Keratinocyte (primary cell): Measurements from ENCODE around the gene NRG3. TPM values are rescaled to one million over a fixed set of nuclear protein-coding genes. Genes with fewer than 3 reads are reported as not detected.

Experiments
- DNase-seq: peaks from one replicate; pipeline ENCODE4 v3.0.0-alpha.2; 2011; ENCODE audit warnings: low read depth, missing footprints, low spot score
- FAIRE-seq: peaks from 2 replicates; lab custom pipeline; 2011; peaks lifted over from hg19 to GRCh38; lab: Jason Lieb, UNC
- H2AFZ ChIP-seq: 2 replicates; pipeline ENCODE4 v1.6.0; 2012; ENCODE audit warnings: low read length, control low read depth, inconsistent platforms; ENCODE audit not compliant: control insufficient read depth
- H3K27ac ChIP-seq: 2 replicates; pipeline ENCODE4 v1.5.1; 2011; ENCODE audit warnings: low read length; ENCODE audit not compliant: control insufficient read depth, insufficient read depth
- H3K27me3 ChIP-seq: 3 replicates; pipeline ENCODE4 v1.6.0; 2011; ENCODE audit warnings: low read length; ENCODE audit not compliant: control insufficient read depth, insufficient read depth; ENCODE audit errors: extremely low read depth
- H3K36me3 ChIP-seq, 2 experiments: 2 replicates in 1 of 2; 3 replicates in 1 of 2; pipeline ENCODE4 v1.5.1; 2011; ENCODE audit warnings: low read length in 2 of 2, mild to moderate bottlenecking in 1 of 2; ENCODE audit not compliant: control insufficient read depth in 2 of 2, insufficient read depth in 2 of 2; ENCODE audit errors: extremely low read depth in 1 of 2
- H3K4me1 ChIP-seq: 3 replicates; pipeline ENCODE4 v1.5.1; 2011; ENCODE audit warnings: low read length; ENCODE audit not compliant: control insufficient read depth, insufficient read depth; ENCODE audit errors: extremely low read depth
- H3K4me2 ChIP-seq: 3 replicates; pipeline ENCODE4 v1.6.0; 2011; ENCODE audit warnings: low read depth, low read length; ENCODE audit not compliant: control insufficient read depth, insufficient read depth; ENCODE audit errors: extremely low read depth
- H3K4me3 ChIP-seq, 3 experiments: fragments of 200-600 bp in 1 of 3; sonication (generic) in 1 of 3; 2 replicates in 2 of 3; 3 replicates in 1 of 3; pipeline ENCODE4 v1.5.1; 2011 to 2016; ENCODE audit warnings: low read length in 3 of 3, mild to moderate bottlenecking in 3 of 3, control low read depth in 2 of 3, inconsistent platforms in 1 of 3, low read depth in 1 of 3, mixed read lengths in 1 of 3, mixed run types in 1 of 3, moderate library complexity in 1 of 3; ENCODE audit not compliant: control insufficient read depth in 2 of 3, insufficient read depth in 2 of 3; ENCODE audit errors: extremely low read depth in 1 of 3
- H3K79me2 ChIP-seq: 2 replicates; pipeline ENCODE4 v1.6.0; 2012; ENCODE audit warnings: low read length; ENCODE audit not compliant: control insufficient read depth, insufficient read depth
- H3K9ac ChIP-seq: 3 replicates; pipeline ENCODE4 v1.6.0; 2011; ENCODE audit warnings: low read length; ENCODE audit not compliant: control insufficient read depth, insufficient read depth; ENCODE audit errors: extremely low read depth
- H3K9me1 ChIP-seq: 3 replicates; pipeline ENCODE4 v1.6.0; 2011; ENCODE audit warnings: low read length; ENCODE audit not compliant: control insufficient read depth, insufficient read depth; ENCODE audit errors: extremely low read depth
- H3K9me3 ChIP-seq: 2 replicates; pipeline ENCODE4 v1.5.1; 2012; ENCODE audit warnings: low read depth, low read length; ENCODE audit not compliant: control insufficient read depth
- H4K20me1 ChIP-seq: 3 replicates; pipeline ENCODE4 v1.6.0; 2011; ENCODE audit warnings: low read length; ENCODE audit not compliant: control insufficient read depth, insufficient read depth; ENCODE audit errors: extremely low read depth
- CTCF ChIP-seq, 3 experiments: IDR thresholded peaks in 1 of 3; conservative IDR thresholded peaks in 1 of 3; optimal IDR thresholded peaks in 1 of 3; 2 replicates in 2 of 3; 3 replicates in 1 of 3; pipeline versions ENCODE3 to v1.5.1; 2011; ENCODE audit warnings: low read length in 3 of 3, mild to moderate bottlenecking in 3 of 3, moderate library complexity in 2 of 3, control low read depth in 1 of 3, inconsistent platforms in 1 of 3; ENCODE audit not compliant: insufficient read depth in 2 of 3; ENCODE audit errors: extremely low read depth in 1 of 3
- EZH2 ChIP-seq: IDR thresholded peaks from one replicate; pipeline ENCODE4 v1.6.1; 2012; ENCODE audit warnings: inconsistent platforms, mild to moderate bottlenecking, low read length, moderate library complexity
- dilution Hi-C: fragments of 300-500 bp; cut with MboI; formaldehyde crosslinking; loops from one replicate; pipeline ENCODE4 v1.7.0; 2020; ENCODE audit warnings: low sequenced_read_pairs; ENCODE audit not compliant: extremely low pct_ligation_motif_present
- polyA plus RNA-seq, 5 experiments: library from polyadenylated mRNA; depleted of rRNA in 3 of 5; stranded (reverse) in 3 of 5; stranded (forward) in 1 of 5; unstranded in 1 of 5; fragments of >200 nt; gene quantifications; 1 replicate in 1 of 5; 2 replicates in 3 of 5; 3 replicates in 1 of 5; pipeline versions ENCODE4 v1.2.1 to v1.2.3, GENCODE V29; 2011 to 2012; ENCODE audit warnings: missing spikeins in 2 of 5, low read depth in 1 of 5, low replicate concordance in 1 of 5

NRG3 gene
- polyA plus RNA-seq, 1 donor (not counting 4 experiments of a cell fraction or from before 2014, with no cell fraction given) = not detected

GRCh38 chr10:82353381-82353780 is 478.4 kb downstream of the NRG3 start:
- dilution Hi-C loops = no loop called here
- no peaks in the 10 kb centered on the region for H3K36me3 ChIP-seq
- no peaks in the 10 kb centered on the region for H3K9me1 ChIP-seq
- H2AFZ ChIP-seq = no peak overlapping the region
- FAIRE-seq (no peak), DNase-seq (no peak)
- H3K9me3 ChIP-seq = no peaks in the 10 kb centered on the region
- H3K79me2 ChIP-seq = no peaks in the 10 kb centered on the region
- H3K27me3 ChIP-seq = no peaks in the 10 kb centered on the region
- no peak overlapping the region for H3K27ac ChIP-seq
- no peaks in the 10 kb centered on the region for H4K20me1 ChIP-seq
- no peaks in the 10 kb centered on the region for H3K4me1 ChIP-seq
- H3K4me2 ChIP-seq = no peak overlapping the region
- TF ChIP-seq CTCF (optimal IDR thresholded peaks at IDR 0.05 in 1 of 3, IDR thresholded peaks at IDR 0.05 in 1 of 3, conservative IDR thresholded peaks at IDR 0.05 in 1 of 3; ENCODE audit: extremely low read depth in 1 of 3, insufficient read depth in 2 of 3, low read length in 3 of 3) (no peak), EZH2 (no peak)
- H3K9ac ChIP-seq = no peak overlapping the region
- H3K4me3 ChIP-seq = no peak overlapping the region

GRCh38 chr10:82358486-82359099 is 483.6 kb downstream of the NRG3 start:
- H3K9ac ChIP-seq = no peak overlapping the region
- no peak overlapping the region for H3K4me2 ChIP-seq
- H3K27ac ChIP-seq = no peak overlapping the region
- no peaks in the 10 kb centered on the region for H3K4me1 ChIP-seq
- no peaks in the 10 kb centered on the region for H3K79me2 ChIP-seq
- DNase-seq (no peak), FAIRE-seq (no peak)
- no peaks in the 10 kb centered on the region for H3K9me3 ChIP-seq
- no peaks in the 10 kb centered on the region for H3K36me3 ChIP-seq
- no peaks in the 10 kb centered on the region for H3K27me3 ChIP-seq
- TF ChIP-seq EZH2 = no peak
- no peak for TF ChIP-seq CTCF (optimal IDR thresholded peaks at IDR 0.05 in 1 of 3, IDR thresholded peaks at IDR 0.05 in 1 of 3, conservative IDR thresholded peaks at IDR 0.05 in 1 of 3; ENCODE audit: extremely low read depth in 1 of 3, insufficient read depth in 2 of 3, low read length in 3 of 3)
- dilution Hi-C loops = no loop called here
- H2AFZ ChIP-seq = no peak overlapping the region
- no peak overlapping the region for H3K4me3 ChIP-seq
- no peaks in the 10 kb centered on the region for H4K20me1 ChIP-seq
- no peaks in the 10 kb centered on the region for H3K9me1 ChIP-seq
